H9 (cell line): Measurements from ENCODE around the gene ABT1. TPM values are rescaled to one million over a fixed set of nuclear protein-coding genes. Genes with fewer than 3 reads are reported as not detected.

Experiments used
- DNase-seq: peaks from one replicate; pipeline ENCODE4 v3.0.0-alpha.2; 2017
- H2AFZ ChIP-seq: one replicate; pipeline ENCODE4 v1.6.1; 2013; ENCODE audit warnings: mild to moderate bottlenecking, low read length, control low read depth, moderate library complexity
- H2AK5ac ChIP-seq: 2 replicates; pipeline ENCODE4 v1.6.1; 2013; ENCODE audit warnings: low read length, control low read depth, mixed read lengths; ENCODE audit not compliant: insufficient read length
- H2BK120ac ChIP-seq: one replicate; pipeline ENCODE4 v1.6.1; 2013; ENCODE audit warnings: low read depth, mild to moderate bottlenecking, low read length, control low read depth, inconsistent platforms; ENCODE audit not compliant: poor library complexity, severe bottlenecking
- H2BK12ac ChIP-seq: 2 replicates; pipeline ENCODE4 v1.6.1; 2013; ENCODE audit warnings: low read length, control low read depth, mixed read lengths, low read depth; ENCODE audit not compliant: insufficient read length
- H2BK15ac ChIP-seq: 2 replicates; pipeline ENCODE4 v1.6.1; 2013; ENCODE audit warnings: low read depth, low read length, control low read depth
- H2BK20ac ChIP-seq: one replicate; pipeline ENCODE4 v1.6.1; 2013; ENCODE audit warnings: low read depth, mild to moderate bottlenecking, low read length, control low read depth, inconsistent platforms; ENCODE audit not compliant: poor library complexity, severe bottlenecking
- H2BK5ac ChIP-seq: 2 replicates; pipeline ENCODE4 v1.6.1; 2013; ENCODE audit warnings: low read length, control low read depth, mixed read lengths; ENCODE audit not compliant: insufficient read length
- H3K14ac ChIP-seq: 2 replicates; pipeline ENCODE4 v1.6.1; 2013; ENCODE audit warnings: low read length, control low read depth; ENCODE audit not compliant: insufficient read depth
- H3K18ac ChIP-seq: 2 replicates; pipeline ENCODE4 v1.6.1; 2013; ENCODE audit warnings: low read depth, mild to moderate bottlenecking, mixed read lengths, low read length, control low read depth; ENCODE audit not compliant: insufficient read length
- H3K23ac ChIP-seq: 2 replicates; pipeline ENCODE4 v1.6.1; 2013; ENCODE audit warnings: low read length, control low read depth, mixed read lengths, low read depth; ENCODE audit not compliant: insufficient read length
- H3K23me2 ChIP-seq: 2 replicates; pipeline ENCODE4 v1.6.1; 2013; ENCODE audit warnings: low read depth, mild to moderate bottlenecking, mixed read lengths, low read length, control low read depth; ENCODE audit not compliant: insufficient read length, poor library complexity, severe bottlenecking
- H3K27ac ChIP-seq: 2 replicates; pipeline ENCODE4 v1.5.1; 2013; ENCODE audit warnings: low read length, control low read depth, mixed read lengths, low read depth; ENCODE audit not compliant: insufficient read length
- H3K27me3 ChIP-seq: 2 replicates; pipeline ENCODE4 v1.6.1; 2013; ENCODE audit warnings: low read length, control low read depth, inconsistent platforms; ENCODE audit not compliant: insufficient read depth
- H3K4ac ChIP-seq: 2 replicates; pipeline ENCODE4 v1.6.1; 2013; ENCODE audit warnings: low read depth, mild to moderate bottlenecking, control low read depth, inconsistent platforms, low read length, moderate library complexity
- H3K4me1 ChIP-seq: 2 replicates; pipeline ENCODE4 v1.6.1; 2013; ENCODE audit warnings: low read length, control low read depth, inconsistent platforms; ENCODE audit not compliant: insufficient read depth
- H3K4me2 ChIP-seq: 2 replicates; pipeline ENCODE4 v1.6.1; 2013; ENCODE audit warnings: low read length, control low read depth, mixed read lengths; ENCODE audit not compliant: insufficient read length, insufficient read depth
- H3K56ac ChIP-seq: 2 replicates; pipeline ENCODE4 v1.6.1; 2013; ENCODE audit warnings: low read depth, mild to moderate bottlenecking, mixed read lengths, low read length, control low read depth; ENCODE audit not compliant: insufficient read length
- H3K79me1 ChIP-seq: 2 replicates; pipeline ENCODE4 v1.6.1; 2013; ENCODE audit warnings: low read depth, mild to moderate bottlenecking, moderate library complexity, low read length, control low read depth, inconsistent platforms; ENCODE audit not compliant: insufficient read depth, poor library complexity, severe bottlenecking
- H3K79me2 ChIP-seq: 2 replicates; pipeline ENCODE4 v1.6.1; 2013; ENCODE audit warnings: low read length, control low read depth, inconsistent platforms; ENCODE audit not compliant: insufficient read depth
- H3K9ac ChIP-seq: 2 replicates; pipeline ENCODE4 v1.6.1; 2013; ENCODE audit warnings: low read length, control low read depth, mixed read lengths; ENCODE audit not compliant: insufficient read length; ENCODE audit errors: extremely low read depth
- H3K9me3 ChIP-seq: one replicate; pipeline ENCODE4 v1.6.1; 2013; ENCODE audit warnings: low read depth, low read length, inconsistent platforms; ENCODE audit not compliant: control insufficient read depth
- H3T11ph ChIP-seq: one replicate; pipeline ENCODE4 v1.6.1; 2013; ENCODE audit warnings: mild to moderate bottlenecking, low read length, control low read depth, inconsistent platforms
- H4K20me1 ChIP-seq: one replicate; pipeline ENCODE4 v1.6.1; 2013; ENCODE audit not compliant: control insufficient read depth, insufficient read length, insufficient read depth
- H4K5ac ChIP-seq: 2 replicates; pipeline ENCODE4 v1.6.1; 2013; ENCODE audit warnings: low read depth, mild to moderate bottlenecking, mixed read lengths, low read length, control low read depth; ENCODE audit not compliant: insufficient read length
- H4K8ac ChIP-seq: replicated peaks from 2 replicates; pipeline ENCODE4 v1.6.1; 2013; ENCODE audit warnings: low read length, control low read depth, mixed read lengths, low read depth; ENCODE audit not compliant: insufficient read length
- H4K91ac ChIP-seq: 2 replicates; pipeline ENCODE4 v1.6.1; 2013; ENCODE audit warnings: low read depth, mild to moderate bottlenecking, moderate library complexity, mixed read lengths, low read length, control low read depth; ENCODE audit not compliant: insufficient read length
- H3K27ac Mint-ChIP-seq, 3 experiments: 2 replicates in 2 of 3; 3 replicates in 1 of 3; pipeline ENCODE4 v1.8.0; 2020 to 2021; ENCODE audit warnings: mixed read lengths in 3 of 3, mild to moderate bottlenecking in 1 of 3, moderate library complexity in 1 of 3
- H3K27me3 Mint-ChIP-seq: 2 replicates; pipeline ENCODE4 v1.8.0; 2021; ENCODE audit warnings: low read depth, mild to moderate bottlenecking, moderate library complexity, mixed read lengths
- H3K36me3 Mint-ChIP-seq, 3 experiments: 2 replicates in 2 of 3; 3 replicates in 1 of 3; pipeline ENCODE4 v1.8.0; 2020 to 2021; ENCODE audit warnings: low read depth in 3 of 3, mixed read lengths in 3 of 3; ENCODE audit not compliant: insufficient read depth in 1 of 3
- H3K4me1 Mint-ChIP-seq, 2 experiments: 2 replicates each; pipeline ENCODE4 v1.8.0; 2020; ENCODE audit warnings: mixed read lengths in 2 of 2
- H3K4me3 Mint-ChIP-seq, 2 experiments: 2 replicates in 1 of 2; 3 replicates in 1 of 2; pipeline ENCODE4 v1.8.0; 2020 to 2021; ENCODE audit warnings: mild to moderate bottlenecking in 2 of 2, mixed read lengths in 2 of 2, moderate library complexity in 1 of 2
- H3K9me3 Mint-ChIP-seq, 2 experiments: 2 replicates in 1 of 2; 3 replicates in 1 of 2; pipeline ENCODE4 v1.8.0; 2020; ENCODE audit warnings: mild to moderate bottlenecking in 2 of 2, mixed read lengths in 2 of 2, moderate library complexity in 1 of 2
- CTCF ChIP-seq: fragments of 200-600 bp; sonication (generic); conservative IDR thresholded peaks from 3 replicates; pipeline ENCODE4 v1.8.0; 2021; ENCODE audit warnings: antibody characterized with exemption, mild to moderate bottlenecking
- WGBS: extraction: QIAGEN DNeasy Blood & Tissue Kit; methylation state at CpG from one replicate; pipeline ENCODE4 v1.1.7; 2013; ENCODE audit warnings: missing lambda C conversion rate, low lambda C conversion rate, mixed read lengths; ENCODE audit not compliant: insufficient read length; ENCODE audit errors: extremely low coverage; 5-methylcytosine and 5-hydroxymethylcytosine counted together
- total RNA-seq: library from RNA; stranded (reverse); gene quantifications from 2 replicates; pipeline ENCODE4 v1.2.1, GENCODE V29; 2021

The ABT1 gene
- total RNA-seq, 1 experiment from 2014 or later, result 26.4 TPM

DNA sequence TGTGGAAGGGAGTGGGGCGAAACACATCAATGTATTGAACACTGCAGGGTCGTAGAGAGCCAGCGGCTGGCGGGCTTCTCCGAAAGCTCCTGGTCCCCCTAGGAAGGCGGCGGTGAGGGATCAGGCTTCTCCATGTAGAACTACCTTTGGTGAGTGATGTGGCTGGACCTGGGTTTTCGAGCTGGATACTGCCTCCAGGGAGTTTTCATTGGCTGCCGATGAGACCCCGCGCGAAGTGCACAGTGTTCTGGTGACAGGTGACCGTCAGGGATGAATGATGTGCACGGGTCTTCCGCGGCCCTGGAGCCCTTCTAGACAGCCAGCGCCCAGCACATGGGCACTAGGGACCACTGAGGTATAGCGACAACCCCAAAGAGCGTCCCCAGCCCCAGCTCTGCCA is 16.4 kb downstream of the ABT1 start:
- Histone ChIP-seq H3K27ac (no peak overlapping the region), H2AK5ac (no peak overlapping the region), H2BK5ac (no peak overlapping the region), H3K27me3 (peaks cover 28% of the 10 kb centered on the region; the same call in 1 of the 2 replicates), H4K20me1 (no peaks in the 10 kb centered on the region), H3K79me2 (no peaks in the 10 kb centered on the region), H2BK20ac (no peak overlapping the region), H4K91ac (no peak overlapping the region), H3K4me1 (no peaks in the 10 kb centered on the region; the same call in 1 of the 2 replicates), H3K56ac (no peak overlapping the region), H3K79me1 (no peaks in the 10 kb centered on the region), H3K14ac (no peak overlapping the region), H3K23ac (no peak overlapping the region), H3K9ac (no peak overlapping the region), H3K18ac (no peak overlapping the region), H3K4me2 (peak overlapping the region; percentile 85), H3K4ac (no peak overlapping the region), H2BK120ac (no peak overlapping the region), H2BK15ac (no peak overlapping the region), H4K8ac (no peak overlapping the region), H2AFZ (no peak overlapping the region), H3K9me3 (no peaks in the 10 kb centered on the region), H2BK12ac (no peak overlapping the region), H4K5ac (no peak overlapping the region), H3K23me2 (peaks cover 12% of the 10 kb centered on the region), H3T11ph (no peak overlapping the region)
- Mint-ChIP-seq H3K9me3 (peaks cover 8 to 9% of the 10 kb centered on the region in 2 experiments; a peak in 4 of 5 replicates), H3K4me1 (peaks cover 16% of the 10 kb centered on the region in 2 experiments), H3K36me3 (peaks cover 0 to 1% (median 0%) of the 10 kb centered on the region in 3 experiments; a peak in 1 of 7 replicates), H3K27me3 (peaks cover 69% of the 10 kb centered on the region), H3K27ac (no peak overlapping the region), H3K4me3 (peak overlapping the region; percentile 88)
- no peak for DNase-seq
- no CpG with 5 or more reads among the region's 19 CpGs for WGBS
- TF ChIP-seq CTCF, result no peak
